ENCODE results near the gene TADA1. TPM values are rescaled to one million over a fixed set of nuclear protein-coding genes. Genes with fewer than 3 reads are reported as not detected.
A peak's percentile ranks its signal among the peaks of the same experiment; 100 is the strongest.

TADA1 gene
- polyA plus RNA-seq, 1 of the 3 experiments (the other 2 are of a cell fraction), result 9.3 TPM

- H3K9me2 ChIP-seq, result no peaks in the 10 kb centered on the region
These were observed 64.4 kb downstream of the TADA1 start for GRCh38 chr1:166811691-166812090.

GRCh38 chr1:166808952-166809351 lies 67.1 kb downstream of the TADA1 start:
- Histone ChIP-seq H3K9ac (no peak overlapping the region), H3K79me2 (ENCODE audit: insufficient read depth) (no peaks in the 10 kb centered on the region), H3K27ac (ENCODE audit: low read depth in 2 of 2, low read length in 1 of 2) (no peak overlapping the region), H2AFZ (ENCODE audit: low read depth) (no peak overlapping the region), H3K4me3 (ENCODE audit: low read depth in 2 of 2, low read length in 1 of 2) (no peak overlapping the region), H3K4me1 (ENCODE audit: control insufficient read depth in 1 of 2, insufficient read depth in 2 of 2, low read depth in 1 of 2, low read length in 1 of 2) (peaks cover 0 to 4% of the 10 kb centered on the region in 2 experiments; a peak in 1 of 4 replicates), H3K9me2 (no peaks in the 10 kb centered on the region), H3K9me3 (no peaks in the 10 kb centered on the region), H4K20me1 (ENCODE audit: insufficient read depth) (no peaks in the 10 kb centered on the region), H3F3A (replicated peaks; ENCODE audit: insufficient read depth) (no peaks in the 10 kb centered on the region), H3K36me3 (replicated peaks in 1 of 2; ENCODE audit: control insufficient read depth in 1 of 2, insufficient read depth in 2 of 2, low read length in 1 of 2) (no peaks in the 10 kb centered on the region), H3K4me2 (no peak overlapping the region), H3K27me3 (ENCODE audit: insufficient read depth) (no peaks in the 10 kb centered on the region)
- no peak for DNase-seq
- WGBS (ENCODE audit: low lambda C conversion rate), result 3% methylated on average over 2 of the region's 2 CpGs
- TF ChIP-seq NRF1 (IDR thresholded peaks at IDR 0.05; ENCODE audit: low read depth, low read length) (no peak), CHD2 (IDR thresholded peaks at IDR 0.05; ENCODE audit: low read length, partially characterized antibody) (no peak), RAD21 (IDR thresholded peaks at IDR 0.05; ENCODE audit: low read length) (no peak), TEAD4 (IDR thresholded peaks at IDR 0.05; ENCODE audit: borderline replicate concordance, insufficient read depth) (no peak), USF2 (IDR thresholded peaks at IDR 0.05; ENCODE audit: borderline replicate concordance, low read depth, low read length) (no peak), JUND (IDR thresholded peaks at IDR 0.05) (no peak), USF1 (IDR thresholded peaks at IDR 0.05; ENCODE audit: borderline replicate concordance, low read depth) (no peak), TCF12 (IDR thresholded peaks at IDR 0.05) (no peak), MXI1 (IDR thresholded peaks at IDR 0.05; ENCODE audit: low read depth, low read length) (no peak), GATA2 (CRISPR knock-in tag; IDR thresholded peaks at IDR 0.05) (no peak), FOSL2 (IDR thresholded peaks at IDR 0.05; ENCODE audit: borderline replicate concordance, low read depth) (no peak), REST (IDR thresholded peaks at IDR 0.05; ENCODE audit: low read depth, low read length) (no peak)
- POLR2A ChIA-PET, result no interaction called here
- CTCF ChIA-PET, result interaction anchor here (0.7 to 1.4 kb wide), 2 partner anchors 13 to 254 kb away, joined by 3 to 5 read pairs; no protein-coding TSS in a partner anchor

More at GRCh38 chr1:166811691-166812090, 64.4 kb downstream of the TADA1 start:
- no peaks in the 10 kb centered on the region for H3K9me3 ChIP-seq
- H3K79me2 ChIP-seq (ENCODE audit: insufficient read depth), result no peaks in the 10 kb centered on the region
- no peak overlapping the region for H3K27ac ChIP-seq (ENCODE audit: low read depth in 2 of 2, low read length in 1 of 2)
- peaks cover 0 to 4% of the 10 kb centered on the region in 2 experiments; a peak in 1 of 4 replicates for H3K4me1 ChIP-seq (ENCODE audit: control insufficient read depth in 1 of 2, insufficient read depth in 2 of 2, low read depth in 1 of 2, low read length in 1 of 2)
- no peaks in the 10 kb centered on the region for H4K20me1 ChIP-seq (ENCODE audit: insufficient read depth)
- no peaks in the 10 kb centered on the region for H3K36me3 ChIP-seq (replicated peaks in 1 of 2; ENCODE audit: control insufficient read depth in 1 of 2, insufficient read depth in 2 of 2, low read length in 1 of 2)
- POLR2A ChIA-PET, result no interaction called here
- no peak for DNase-seq
- TF ChIP-seq TAF1 (IDR thresholded peaks at IDR 0.05; ENCODE audit: borderline replicate concordance, low read depth, low read length) (no peak), MEF2A (IDR thresholded peaks at IDR 0.05; ENCODE audit: borderline replicate concordance, low read depth) (peak; percentile 14; the same call in 1 of the 2 replicates)
- no peaks in the 10 kb centered on the region for H3K27me3 ChIP-seq (ENCODE audit: insufficient read depth)
- H2AFZ ChIP-seq (ENCODE audit: low read depth), result no peak overlapping the region
- H3K9ac ChIP-seq, result no peak overlapping the region
- 0% methylated on average over 2 of the region's 2 CpGs for WGBS (ENCODE audit: low lambda C conversion rate)
- H3K4me3 ChIP-seq (ENCODE audit: low read depth in 2 of 2, low read length in 1 of 2), result no peak overlapping the region
- H3F3A ChIP-seq (replicated peaks; ENCODE audit: insufficient read depth), result no peaks in the 10 kb centered on the region
- CTCF ChIA-PET, result interaction anchor here (1.7 kb wide), 1 partner anchor 11 kb away, joined by 4 read pairs; no protein-coding TSS in a partner anchor
- H3K4me2 ChIP-seq, result no peak overlapping the region

Measured in SK-N-SH (cell line).